Inflammatory macrophage treated with lipopolysaccharide for 4 hours (primary cell): ENCODE measurements around the gene HCFC1R1.

Experiments
- DNase-seq: peaks from one replicate; pipeline ENCODE4 v3.0.0-alpha.2; 2020

Gene HCFC1R1

DNA sequence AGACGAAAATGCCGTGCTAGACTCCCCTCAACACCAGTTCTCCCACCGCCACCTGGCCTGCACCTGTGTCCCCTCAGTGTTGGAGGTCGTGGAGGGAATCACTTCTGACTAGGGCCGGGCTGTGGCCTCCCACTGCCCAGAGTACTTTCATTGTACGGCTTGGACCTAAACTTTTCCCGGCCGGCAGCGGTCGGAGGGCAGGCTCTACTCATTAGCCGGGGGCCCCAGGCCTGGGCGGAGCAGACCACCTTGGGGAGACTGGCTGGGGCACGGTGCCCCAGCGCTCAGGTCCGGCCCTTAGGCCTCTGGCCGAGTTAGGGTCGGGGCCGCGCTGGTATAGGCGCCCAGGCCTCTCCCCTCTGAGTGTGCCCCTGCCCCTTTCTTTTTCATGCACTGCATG, 6.4 kb downstream of the HCFC1R1 start:
- no peak for DNase-seq

DNA sequence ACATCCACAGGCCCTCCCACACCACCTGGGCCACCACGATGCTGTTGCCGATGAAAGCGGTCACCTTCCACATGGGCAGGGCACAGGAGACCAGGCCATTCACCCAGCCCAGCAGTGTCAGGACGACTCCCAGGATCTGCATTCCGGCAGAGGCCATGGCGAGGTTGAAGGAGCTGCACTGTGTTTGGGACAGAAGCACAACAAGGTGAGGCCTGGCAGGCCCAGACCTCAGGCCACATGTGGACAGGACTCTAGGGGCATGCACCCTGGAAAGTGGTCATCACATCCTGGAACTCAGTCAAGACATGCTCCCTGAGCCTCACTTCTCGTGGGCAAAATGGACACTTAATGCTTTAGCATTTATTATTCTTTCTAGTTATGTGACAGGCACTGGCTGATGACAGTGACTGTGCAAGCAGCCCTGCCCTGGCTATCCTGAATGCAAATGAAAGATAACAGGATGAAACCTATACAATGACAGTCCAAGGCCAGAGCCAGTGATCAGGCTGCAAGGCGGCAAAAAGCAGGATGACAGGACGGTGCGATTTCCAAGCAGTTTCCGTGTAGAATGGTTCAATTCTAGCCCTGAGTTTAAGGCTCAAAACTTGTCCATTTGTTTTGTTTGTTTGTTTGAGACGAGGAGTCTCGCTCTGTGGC, 7.7 kb downstream of the HCFC1R1 start:
- no peak for DNase-seq

DNA sequence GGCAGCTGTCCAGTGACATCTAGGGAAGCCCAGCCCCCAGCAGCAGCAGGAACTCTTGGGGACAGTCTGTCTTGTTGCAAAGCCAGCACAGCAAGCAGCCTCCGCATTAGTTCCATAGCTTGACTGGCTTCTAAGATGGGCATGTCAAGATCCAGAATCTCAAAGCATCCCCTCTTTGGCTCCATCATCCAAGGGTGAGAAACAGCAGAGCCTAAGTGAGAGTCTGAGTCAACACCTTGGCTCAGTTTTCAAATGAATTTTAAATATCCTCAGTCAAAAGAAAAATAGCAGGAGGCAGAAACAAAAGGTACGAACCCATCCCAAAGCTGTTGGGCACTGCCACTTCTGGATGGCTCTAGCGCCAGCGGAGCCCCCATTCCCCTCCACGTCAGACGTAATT, 8.8 kb downstream of the HCFC1R1 start:
- DNase-seq, result no peak

DNA sequence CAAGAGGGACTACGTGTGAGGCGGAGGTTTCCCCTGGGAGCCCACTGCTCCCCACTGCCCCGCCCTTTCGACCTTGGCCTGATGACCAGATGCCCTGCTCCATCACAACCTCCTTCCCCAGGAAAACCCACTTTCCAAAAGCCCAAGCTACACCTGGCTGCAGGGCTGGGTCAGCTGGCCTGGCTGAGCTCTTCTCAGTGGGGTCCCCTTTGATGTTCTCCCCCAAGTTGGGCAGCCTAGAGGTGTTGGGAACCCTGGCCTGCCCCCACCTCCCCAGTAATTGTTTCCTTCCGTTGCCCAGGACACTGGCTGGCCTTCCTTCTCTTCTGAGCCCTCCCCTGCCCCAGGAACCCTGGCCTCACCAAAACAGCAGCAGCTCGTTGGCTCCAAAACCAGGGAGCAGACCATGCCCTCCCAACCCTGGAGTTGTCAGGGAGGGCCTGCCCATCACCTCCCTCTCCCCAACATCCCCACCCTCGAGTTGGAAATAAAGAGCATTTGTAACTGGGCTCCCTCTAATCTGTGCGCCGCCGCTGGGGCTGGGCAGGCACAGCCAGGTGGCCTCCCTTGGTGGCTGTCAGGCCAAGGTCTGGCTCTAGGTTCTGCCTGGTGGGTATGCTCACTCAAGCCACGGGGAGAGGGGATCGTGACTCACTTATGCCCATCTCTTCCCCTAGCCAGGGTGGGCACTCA, 9.6 kb downstream of the HCFC1R1 start:
- no peak for DNase-seq

DNA sequence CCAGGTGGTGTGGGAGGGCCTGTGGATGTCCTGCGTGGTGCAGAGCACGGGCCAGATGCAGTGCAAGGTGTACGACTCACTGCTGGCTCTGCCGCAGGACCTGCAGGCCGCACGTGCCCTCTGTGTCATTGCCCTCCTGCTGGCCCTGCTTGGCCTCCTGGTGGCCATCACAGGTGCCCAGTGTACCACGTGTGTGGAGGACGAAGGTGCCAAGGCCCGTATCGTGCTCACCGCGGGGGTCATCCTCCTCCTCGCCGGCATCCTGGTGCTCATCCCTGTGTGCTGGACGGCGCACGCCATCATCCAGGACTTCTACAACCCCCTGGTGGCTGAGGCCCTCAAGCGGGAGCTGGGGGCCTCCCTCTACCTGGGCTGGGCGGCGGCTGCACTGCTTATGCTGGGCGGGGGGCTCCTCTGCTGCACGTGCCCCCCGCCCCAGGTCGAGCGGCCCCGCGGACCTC, 10.2 kb downstream of the HCFC1R1 start:
- DNase-seq, result no peak

DNA sequence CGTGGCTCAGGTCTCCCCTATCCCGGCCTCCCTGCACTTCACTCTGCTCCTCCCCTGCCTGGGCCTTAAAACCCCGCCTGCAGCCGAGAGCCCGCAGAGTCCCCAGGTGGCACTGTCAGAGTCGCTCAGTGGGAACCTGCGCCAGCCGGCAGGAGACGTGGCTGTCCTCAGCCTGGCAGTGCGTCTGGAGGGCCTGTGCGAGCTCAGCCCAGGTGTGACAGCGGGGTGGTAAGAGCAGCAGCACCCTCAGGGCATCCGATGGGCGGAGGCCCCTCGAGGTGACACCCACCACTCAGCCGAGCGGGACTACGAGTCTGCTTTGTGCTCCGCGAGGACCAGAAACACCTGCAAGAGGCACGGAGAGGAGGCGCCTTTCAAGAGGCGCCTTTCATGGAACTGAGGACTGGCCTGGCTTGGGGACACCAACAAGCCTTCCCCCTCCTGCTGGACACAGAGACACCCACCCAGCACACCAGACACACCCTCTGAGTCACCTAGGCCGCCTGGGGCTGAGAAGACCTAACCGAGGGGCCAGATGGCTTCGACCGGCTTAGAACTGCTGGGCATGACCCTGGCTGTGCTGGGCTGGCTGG, 10.8 kb downstream of the HCFC1R1 start, which contains the start of gene CLDN9:
CLDN9 (plus strand) TSS at position 96 of the 593 bp plus-strand sequence; CDS start at position 536, 440 bp downstream.
- DNase-seq, result no peak

DNA sequence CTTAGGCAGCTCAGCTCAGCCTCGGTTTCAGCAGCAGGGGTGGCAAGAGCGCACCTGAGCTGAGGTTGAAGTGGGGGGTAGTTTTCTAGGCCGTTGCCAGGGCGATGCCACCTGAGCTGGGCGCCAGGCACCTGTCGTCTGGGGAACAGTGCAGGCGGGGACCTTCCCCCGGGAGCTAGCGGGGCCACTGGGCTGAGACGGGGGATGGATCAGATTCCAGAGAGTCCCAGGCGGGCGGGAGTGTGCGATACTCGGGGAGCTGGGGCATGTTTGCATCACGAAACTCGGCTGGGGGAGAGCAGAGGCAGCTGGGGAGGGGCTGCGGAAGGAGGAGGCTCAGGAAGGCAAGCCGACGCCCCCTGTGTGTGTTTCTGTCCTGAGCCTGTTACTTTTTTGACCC, 11.5 kb downstream of the HCFC1R1 start:
- DNase-seq, result no peak

DNA sequence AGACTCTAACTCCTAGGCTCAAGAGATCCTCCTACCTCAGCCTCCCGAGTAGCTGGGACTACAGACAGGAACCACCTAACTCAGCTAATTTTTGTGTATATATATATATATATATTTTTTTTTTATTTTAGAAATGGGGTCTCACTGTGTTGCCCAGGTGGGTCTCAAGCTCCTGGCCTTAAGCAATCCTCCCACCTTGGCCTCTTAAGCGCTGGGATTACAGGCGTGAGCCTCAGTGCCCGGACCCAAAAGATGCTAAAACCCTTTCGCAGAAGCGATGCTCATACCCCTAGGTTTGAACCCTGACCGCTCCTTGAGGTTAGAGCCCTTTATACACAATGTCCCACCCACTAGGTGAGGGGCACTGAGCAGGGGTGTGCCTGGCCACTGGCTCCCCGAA, 13.2 kb downstream of the HCFC1R1 start:
- DNase-seq, result no peak

DNA sequence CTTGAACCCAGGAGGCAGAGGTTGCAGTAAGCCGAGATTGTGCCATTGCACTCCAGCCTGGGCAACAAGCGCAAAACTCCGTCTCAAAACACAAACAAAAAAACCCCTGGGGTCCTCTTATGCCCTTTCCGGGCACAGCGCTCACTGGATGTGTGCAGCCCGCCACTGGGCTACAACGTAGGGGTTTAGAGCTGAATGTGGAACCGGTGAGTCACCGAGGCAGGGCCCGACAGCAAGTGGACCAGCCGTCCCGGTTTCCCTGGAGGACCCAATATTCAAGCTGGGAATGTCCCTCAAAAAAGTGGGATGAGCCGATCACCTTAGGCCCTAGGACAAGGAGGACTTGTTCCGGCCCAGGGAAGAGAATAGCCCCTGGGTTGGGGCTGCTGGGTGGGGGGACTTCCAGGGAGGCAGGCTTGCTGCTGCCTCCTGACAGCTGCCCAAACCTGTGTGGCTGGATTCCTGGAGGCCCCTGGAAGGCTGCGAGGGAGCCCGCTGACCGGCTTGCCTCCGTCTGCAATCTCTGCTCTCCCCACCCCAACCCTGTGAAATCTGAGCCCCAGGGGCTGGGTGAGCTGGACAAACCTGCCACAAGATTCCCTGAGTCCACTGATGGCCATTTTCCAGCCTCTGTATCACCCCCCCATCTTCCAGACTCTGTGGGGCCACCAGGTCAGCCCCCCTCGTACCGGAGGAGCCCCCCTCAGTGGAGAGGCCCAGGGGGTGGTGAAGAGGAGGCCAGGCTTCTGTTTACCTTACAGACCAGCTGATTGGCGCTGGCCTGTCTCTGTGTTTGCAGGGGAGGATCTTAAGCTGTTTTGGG, 14.0 kb downstream of the HCFC1R1 start:
- DNase-seq, result no peak

DNA sequence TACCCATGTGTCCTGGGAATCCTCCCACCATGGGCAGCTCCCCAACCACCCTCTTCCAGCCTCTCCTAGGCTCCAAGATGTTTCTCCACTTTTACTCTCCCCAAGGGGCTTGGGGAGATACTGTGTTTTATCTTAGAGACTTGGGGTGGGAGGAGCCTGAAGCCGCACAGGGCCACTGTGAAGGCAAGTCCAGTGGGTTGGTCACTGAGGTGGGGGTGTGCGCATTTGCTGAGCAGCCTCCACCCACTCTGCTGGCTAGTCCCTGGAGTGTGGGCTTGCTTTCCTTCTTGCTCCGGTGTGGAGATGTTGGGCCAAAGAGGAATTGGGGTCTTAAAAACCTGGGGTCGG, 15.1 kb downstream of the HCFC1R1 start:
- no peak for DNase-seq

DNA sequence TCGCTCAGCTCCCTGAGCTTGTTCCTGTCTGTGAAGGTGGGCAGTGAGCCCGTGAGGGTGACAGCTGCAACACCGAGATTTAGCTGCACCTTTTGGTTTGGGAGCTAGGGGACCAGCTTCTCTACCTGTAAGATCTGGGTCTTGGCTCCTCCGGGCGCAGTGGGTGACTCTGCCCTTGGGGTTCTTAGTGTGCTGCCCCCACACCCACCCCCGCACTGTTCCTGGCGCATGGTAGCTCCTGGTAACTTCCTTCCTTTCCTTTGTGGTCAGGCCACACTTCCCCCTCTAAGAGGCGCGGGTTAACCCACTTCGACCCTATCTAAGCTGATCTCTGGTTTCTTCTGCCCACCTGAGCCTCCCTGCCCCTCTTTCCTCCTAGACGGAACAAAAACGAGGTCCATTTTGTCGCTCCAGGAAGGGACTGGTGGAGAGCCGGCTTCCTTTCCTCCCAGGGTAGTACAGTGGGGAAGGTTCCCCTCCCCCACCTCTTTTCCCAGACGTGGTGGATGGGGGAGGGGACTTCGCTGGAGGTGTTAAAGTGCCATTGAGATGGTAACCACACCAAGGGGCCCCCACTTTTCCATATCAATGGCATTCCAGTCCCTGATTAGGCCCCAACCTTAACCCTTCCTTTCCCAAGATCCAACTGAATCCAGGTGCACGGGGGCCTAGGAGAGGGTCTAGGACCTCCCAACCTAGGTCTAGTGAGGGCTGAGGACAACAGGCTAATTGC, 15.6 kb downstream of the HCFC1R1 start:
- DNase-seq, result peak; percentile 42

DNA sequence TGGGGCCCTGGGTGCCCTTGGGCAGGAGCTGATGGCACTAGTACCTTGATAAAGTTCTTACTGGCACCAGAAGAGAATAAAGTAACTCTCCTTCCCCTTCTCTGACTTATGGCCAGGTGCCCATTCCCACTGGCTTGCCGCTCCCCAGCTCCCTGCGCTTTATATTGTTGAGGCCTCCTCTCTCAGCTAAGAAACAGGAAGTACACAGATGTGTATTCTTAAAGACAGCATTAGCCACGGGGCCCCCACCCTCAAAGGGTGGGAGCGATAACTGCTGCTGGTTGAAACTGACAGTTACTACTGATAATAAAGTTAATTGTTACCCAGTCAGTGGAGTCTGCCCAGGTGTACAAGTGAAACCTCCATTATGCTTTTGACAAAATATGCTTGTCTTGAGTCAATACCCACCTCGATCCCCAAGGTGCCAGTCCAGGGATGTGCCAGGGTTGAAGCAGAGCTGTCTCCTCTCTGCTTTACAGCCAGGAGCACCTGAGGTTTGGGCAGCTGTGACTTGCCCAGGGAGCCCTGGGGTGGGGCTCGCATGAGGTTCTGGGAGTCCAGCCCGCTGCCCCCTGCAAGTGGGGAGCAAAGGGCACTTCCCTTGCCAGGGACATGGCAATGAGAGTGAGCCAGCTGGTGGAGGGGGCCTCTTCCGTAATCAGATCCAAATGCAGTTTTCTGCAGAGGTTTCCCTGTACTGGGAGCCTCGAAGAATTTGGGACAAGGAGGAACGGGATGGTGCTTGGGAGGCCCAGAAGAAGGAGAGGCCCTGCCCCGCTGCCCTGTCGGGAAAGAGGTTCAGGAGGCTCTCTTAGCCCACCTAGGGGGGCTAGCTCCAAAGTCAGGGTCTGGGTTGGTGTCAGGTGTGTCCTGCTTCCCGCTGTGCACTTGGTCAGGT, 16.4 kb downstream of the HCFC1R1 start:
- DNase-seq, result no peak

DNA sequence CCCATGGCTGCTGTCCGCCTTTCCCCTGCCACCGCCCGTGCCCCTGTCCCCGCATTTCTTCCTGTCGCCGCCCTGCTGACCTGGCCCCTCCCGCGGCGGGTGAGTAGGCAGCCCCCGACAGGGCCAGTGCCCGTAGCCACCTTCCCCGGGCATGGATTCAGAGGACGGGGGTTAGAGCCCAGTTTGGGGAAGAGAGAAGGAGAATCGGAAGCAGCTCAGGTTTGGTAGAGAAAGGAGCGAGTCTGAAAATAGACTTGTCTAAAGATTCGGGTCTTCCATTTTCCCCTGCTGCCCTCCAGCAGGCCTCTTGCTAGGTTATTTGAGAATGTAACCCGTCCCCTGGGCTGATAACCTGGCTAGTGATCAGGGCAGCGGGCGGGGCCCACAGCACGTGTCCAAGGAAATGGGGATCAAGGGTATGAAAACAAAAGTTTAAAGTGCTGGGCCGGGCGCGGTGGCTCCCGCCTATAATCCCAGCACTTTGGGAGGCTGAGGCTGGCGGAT, 18.9 kb downstream of the HCFC1R1 start:
- peak; percentile 6 for DNase-seq

DNA sequence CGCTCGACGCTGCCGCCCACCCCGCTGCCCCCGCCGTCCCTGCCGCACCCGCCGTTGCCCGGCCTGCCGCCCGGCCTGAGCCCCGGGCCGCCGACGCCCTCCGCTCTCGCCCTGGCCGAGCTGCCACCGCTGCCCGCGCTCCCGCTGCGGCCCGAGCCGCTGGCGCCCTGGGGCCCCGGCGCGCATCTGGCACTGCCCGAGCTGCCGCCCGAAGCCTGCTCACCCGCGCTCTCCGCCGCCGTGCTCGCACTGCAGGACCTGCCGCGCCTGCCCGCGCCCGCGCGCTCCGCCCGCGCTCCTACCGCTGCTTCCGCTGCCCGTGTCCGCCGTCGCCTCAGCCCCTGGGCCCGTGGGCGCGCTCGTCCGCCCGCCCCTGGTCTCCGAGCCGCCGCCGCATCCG, 19.4 kb downstream of the HCFC1R1 start:
- peak; percentile 9 for DNase-seq

DNA sequence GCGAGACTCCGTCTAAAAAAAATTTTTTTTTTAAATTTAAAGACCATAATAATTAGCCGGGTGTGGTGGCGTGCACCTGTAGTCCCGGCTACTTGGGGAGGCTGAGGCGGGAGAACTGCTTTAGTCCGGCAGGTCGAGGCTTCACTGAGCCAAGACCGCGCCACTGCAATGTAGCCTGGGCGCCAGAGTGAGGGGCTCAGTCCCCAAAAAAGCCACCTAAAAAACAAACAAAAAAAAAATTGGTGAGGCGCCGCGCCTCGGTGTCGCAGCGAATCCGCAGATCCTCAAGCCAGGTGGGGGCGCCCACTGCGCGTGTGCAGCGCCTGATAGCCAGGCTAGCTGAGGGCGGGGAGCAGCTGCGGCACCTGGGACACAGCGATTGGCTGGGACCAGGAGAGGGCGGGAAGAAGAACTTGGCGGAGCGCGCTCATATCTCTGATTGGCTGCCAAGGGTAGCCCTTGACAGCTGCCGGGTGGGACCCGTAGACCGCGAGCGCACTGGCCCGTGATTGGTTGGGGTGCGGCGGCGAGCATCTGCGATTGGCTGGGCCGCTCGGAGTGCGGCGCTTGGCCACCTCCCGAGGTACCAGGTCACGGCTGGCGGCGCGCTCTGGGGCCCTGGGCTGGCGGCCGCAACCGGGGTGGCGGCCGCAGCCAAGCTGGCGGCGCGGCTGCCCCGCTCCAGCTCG, 20.0 kb downstream of the HCFC1R1 start:
- peak; percentile 99 for DNase-seq

DNA sequence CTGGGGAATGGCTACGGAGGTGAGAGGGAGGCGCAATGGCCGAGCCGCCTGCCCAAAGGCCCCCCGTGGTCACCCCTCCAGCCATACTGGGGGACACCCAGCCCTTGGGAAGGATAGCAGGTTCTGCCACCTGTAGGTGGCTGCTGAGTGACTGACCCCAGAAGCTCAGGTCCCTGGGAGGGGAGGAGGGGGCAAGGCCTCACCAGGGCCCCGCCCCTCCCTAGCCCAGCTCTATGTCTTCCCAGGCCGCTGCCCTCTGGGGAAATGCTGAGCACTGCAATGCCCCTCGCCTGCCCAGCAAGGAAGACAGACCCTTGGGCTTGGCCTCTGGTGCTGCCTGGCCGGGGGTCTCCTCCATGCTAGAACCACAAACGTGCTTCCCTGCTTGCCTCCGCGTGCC, 22.4 kb downstream of the HCFC1R1 start:
- DNase-seq, result no peak

DNA sequence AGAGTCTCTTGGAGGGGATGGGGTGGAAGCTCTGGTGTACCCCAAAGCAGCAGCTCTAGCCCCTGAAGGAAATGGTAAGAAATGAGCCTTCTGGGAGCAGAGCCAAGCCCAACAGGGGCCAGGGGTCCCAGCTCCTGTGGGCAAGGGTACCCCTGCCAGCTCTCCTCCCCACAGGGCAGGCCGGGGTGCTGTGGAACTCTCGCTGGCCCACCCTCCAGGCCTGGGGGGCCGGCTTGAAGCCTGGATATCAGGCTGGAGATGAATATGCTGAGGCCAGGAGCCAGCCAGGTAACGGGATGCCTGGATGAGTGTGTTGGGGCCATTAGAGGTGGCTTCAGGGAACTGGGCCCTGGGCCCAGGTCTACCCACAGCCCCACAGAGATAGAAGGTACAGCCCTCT, 23.2 kb downstream of the HCFC1R1 start:
- no peak for DNase-seq

DNA sequence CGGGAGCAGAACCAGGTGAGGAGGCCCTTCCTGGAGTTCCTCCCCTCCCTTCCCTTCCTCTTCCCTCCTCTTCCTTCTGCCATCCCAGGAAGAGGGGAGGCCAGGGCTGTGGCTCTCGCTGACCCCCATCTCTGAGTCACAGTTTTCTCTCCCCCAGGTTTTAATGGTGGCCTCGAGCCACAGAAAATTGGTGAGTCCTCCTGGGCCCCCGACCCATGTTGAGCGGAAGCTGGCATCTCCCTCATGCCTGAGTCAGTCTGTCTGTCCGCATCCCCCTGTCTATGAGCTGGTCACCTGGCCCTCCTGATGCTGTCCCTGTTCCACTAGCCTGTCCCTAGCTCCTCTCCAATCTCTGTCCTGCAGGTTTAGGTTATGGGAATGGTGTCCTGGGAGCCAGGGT, 23.8 kb downstream of the HCFC1R1 start:
- no peak for DNase-seq

DNA sequence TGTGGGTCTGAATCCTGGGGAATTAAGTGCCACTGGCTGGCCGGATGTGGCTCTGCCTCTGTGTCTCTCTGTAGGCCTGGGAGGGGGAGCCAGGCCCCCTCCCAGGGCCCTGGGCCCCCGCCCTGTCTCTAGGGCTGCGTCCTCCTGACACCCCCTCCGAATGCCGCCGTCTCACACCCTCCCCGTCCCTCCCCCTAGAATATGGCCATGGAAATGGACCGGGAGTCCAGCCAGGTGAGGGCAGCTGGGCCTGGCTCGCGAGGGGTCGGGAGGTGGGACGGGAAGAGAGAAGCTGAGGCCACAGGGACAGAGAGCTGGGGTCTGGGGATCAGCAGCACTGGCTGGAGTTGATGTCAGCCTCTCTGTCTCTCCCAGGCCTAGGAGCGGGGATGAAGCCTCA, 27.4 kb downstream of the HCFC1R1 start:
- DNase-seq, result no peak

DNA sequence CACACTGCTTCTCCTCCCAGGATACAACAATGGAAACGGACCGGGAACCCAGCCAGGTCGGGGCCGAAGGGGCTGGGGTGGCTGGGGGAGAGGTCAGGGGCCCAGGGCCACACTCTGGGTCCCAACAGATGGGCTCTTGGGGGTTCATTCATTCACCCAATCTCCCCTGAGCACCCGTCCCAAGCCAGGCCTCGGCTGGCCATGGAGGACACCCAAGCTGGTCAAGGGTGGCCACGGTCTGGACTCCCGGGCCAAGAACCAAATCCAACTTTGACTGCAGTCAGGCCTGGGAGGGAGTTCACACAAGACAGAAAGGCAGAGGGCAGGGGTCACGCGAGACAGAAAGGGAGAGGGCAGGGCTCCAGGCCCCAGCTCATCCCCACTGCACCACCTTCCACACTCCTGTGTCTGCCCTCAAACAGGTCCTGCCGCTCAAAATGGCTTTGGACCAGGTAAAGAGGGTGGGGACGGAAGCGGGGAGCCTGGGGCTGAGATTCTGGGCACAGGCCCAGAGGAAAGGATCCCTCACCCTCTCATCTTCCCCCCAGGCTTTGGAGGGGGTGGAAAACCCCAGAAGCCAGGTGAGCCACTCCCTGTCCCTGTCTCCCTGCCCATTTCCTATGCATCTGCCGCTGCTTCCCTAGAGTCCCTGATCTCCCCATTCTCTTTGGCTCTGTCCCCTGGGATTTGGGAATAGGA, 31.2 kb downstream of the HCFC1R1 start:
- no peak for DNase-seq
